Ovary (tissue), 3 donors: ENCODE measurements around the gene CTNNA3.

ENCODE experiments used
- CTCF ChIP-seq, 3 donors: fragments of 450-650 bp in 2 of 3; fragments of 200-600 bp in 1 of 3; IDR thresholded peaks; one replicate each; pipeline versions ENCODE4 v1.5.1 to v1.8.0; 2016 to 2022; ENCODE audit warnings: antibody characterized with exemption in 3 of 3, mild to moderate bottlenecking in 1 of 3
- POLR2A ChIP-seq: fragments of 450-650 bp; IDR thresholded peaks from one replicate; pipeline ENCODE4 v1.6.1; 2017; ENCODE audit warnings: antibody characterized with exemption, mild to moderate bottlenecking, moderate library complexity
- donor health status: DM: no; HTN: no; CAD: no.

GRCh38 chr10:66307826-66308225 is 1388.2 kb downstream of the CTNNA3 start:
- TF ChIP-seq POLR2A (no peak), CTCF (IDR thresholded peaks at IDR 0.05) (no peak)
